ENCODE results near the gene PALS2. TPM values are rescaled to one million over a fixed set of nuclear protein-coding genes. Genes with fewer than 3 reads are reported as not detected.

The PALS2 gene
- total RNA-seq, 1 donor from 2014 or later, result 51.8 TPM

GRCh38 chr7:24572016-24572392 lies 1.2 kb upstream of the PALS2 start:
- Mint-ChIP-seq H3K36me3 (no peaks in the 10 kb centered on the region), H3K4me1 (peaks cover 33% of the 10 kb centered on the region), H3K9me3 (no peaks in the 10 kb centered on the region), H3K4me3 (peak overlapping the region; percentile 92), H3K27me3 (ENCODE audit: insufficient read depth, low read depth) (peaks cover 5% of the 10 kb centered on the region), H3K27ac (peak overlapping the region; percentile 51)
- Histone ChIP-seq H3K79me2 (ENCODE audit: low read depth) (peaks cover 31% of the 10 kb centered on the region), H3K27me3 (peaks cover 13% of the 10 kb centered on the region), H3K27ac (no peak overlapping the region), H3K9ac (no peak overlapping the region), H3K4me2 (peak overlapping the region; percentile 85), H3K4me3 (no peak overlapping the region), H3K4me1 (peaks cover 29% of the 10 kb centered on the region), H3K9me3 (ENCODE audit: low read depth) (no peaks in the 10 kb centered on the region), H3F3A (ENCODE audit: low read depth) (peaks cover 11% of the 10 kb centered on the region), H2AFZ (replicated peaks) (no peak overlapping the region), H4K20me1 (ENCODE audit: low read depth) (peaks cover 12% of the 10 kb centered on the region), H3K36me3 (no peaks in the 10 kb centered on the region)
- TF ChIP-seq EZH2phosphoT487 (IDR thresholded peaks at IDR 0.05) (no peak), EZH2 (IDR thresholded peaks at IDR 0.05) (no peak), CTCF (IDR thresholded peaks at IDR 0.05) (no peak)
- DNase-seq (ENCODE audit: low spot score), result no peak

GRCh38 chr7:24572393-24572996 lies 757 bp upstream of the PALS2 start:
- Mint-ChIP-seq H3K27me3 (ENCODE audit: insufficient read depth, low read depth) (peaks cover 5% of the 10 kb centered on the region), H3K36me3 (no peaks in the 10 kb centered on the region), H3K4me1 (peaks cover 37% of the 10 kb centered on the region), H3K4me3 (peak overlapping the region; percentile 92), H3K9me3 (no peaks in the 10 kb centered on the region), H3K27ac (peak overlapping the region; percentile 84)
- Histone ChIP-seq H3K79me2 (ENCODE audit: low read depth) (peaks cover 36% of the 10 kb centered on the region), H3K36me3 (no peaks in the 10 kb centered on the region), H3F3A (ENCODE audit: low read depth) (peaks cover 11% of the 10 kb centered on the region), H2AFZ (replicated peaks) (peak overlapping the region; percentile 95), H3K27me3 (peaks cover 13% of the 10 kb centered on the region), H3K4me2 (peak overlapping the region; percentile 85), H3K9ac (no peak overlapping the region), H4K20me1 (ENCODE audit: low read depth) (peaks cover 17% of the 10 kb centered on the region), H3K27ac (no peak overlapping the region), H3K9me3 (ENCODE audit: low read depth) (no peaks in the 10 kb centered on the region), H3K4me3 (peak overlapping the region; percentile 85), H3K4me1 (peaks cover 29% of the 10 kb centered on the region)
- no peak for DNase-seq (ENCODE audit: low spot score)
- TF ChIP-seq CTCF (IDR thresholded peaks at IDR 0.05), result no peak
- no peak for TF ChIP-seq EZH2 (IDR thresholded peaks at IDR 0.05)
- no peak for TF ChIP-seq EZH2phosphoT487 (IDR thresholded peaks at IDR 0.05)

- TF ChIP-seq CTCF (IDR thresholded peaks at IDR 0.05), result no peak
- no peak for TF ChIP-seq EZH2 (IDR thresholded peaks at IDR 0.05)
- no peak for TF ChIP-seq EZH2phosphoT487 (IDR thresholded peaks at IDR 0.05)
- Mint-ChIP-seq H3K4me1 (peaks cover 50% of the 10 kb centered on the region), H3K27ac (peak overlapping the region; percentile 91), H3K4me3 (peak overlapping the region; percentile 99), H3K36me3 (no peaks in the 10 kb centered on the region), H3K27me3 (ENCODE audit: insufficient read depth, low read depth) (peaks cover 9% of the 10 kb centered on the region), H3K9me3 (no peaks in the 10 kb centered on the region)
- peak; percentile 83 for DNase-seq (ENCODE audit: low spot score)
- H4K20me1 ChIP-seq (ENCODE audit: low read depth), result peaks cover 17% of the 10 kb centered on the region
- H3K4me3 ChIP-seq, result peak overlapping the region; percentile 90
- H3K27ac ChIP-seq, result peak overlapping the region; percentile 48
- no peaks in the 10 kb centered on the region for H3K36me3 ChIP-seq
- peaks cover 48% of the 10 kb centered on the region for H3K79me2 ChIP-seq (ENCODE audit: low read depth)
- H2AFZ ChIP-seq (replicated peaks), result peak overlapping the region; percentile 57
- peak overlapping the region; percentile 16 for H3K9ac ChIP-seq
- H3K4me2 ChIP-seq, result peak overlapping the region; percentile 86
- peaks cover 37% of the 10 kb centered on the region for H3K4me1 ChIP-seq
- H3K27me3 ChIP-seq, result peaks cover 13% of the 10 kb centered on the region
- H3F3A ChIP-seq (ENCODE audit: low read depth), result peaks cover 11% of the 10 kb centered on the region
- no peaks in the 10 kb centered on the region for H3K9me3 ChIP-seq (ENCODE audit: low read depth)
These were observed 494 bp downstream of the PALS2 start for GRCh38 chr7:24573554-24574338.
